Fibroblast of skin of abdomen (primary cell): ENCODE measurements around the gene RIN3.

Experiments
- DNase-seq: peaks from one replicate; pipeline ENCODE4 v3.0.0-alpha.2; 2013

The RIN3 gene

GRCh38 chr14:92693998-92694795, 180.6 kb downstream of the RIN3 start:
- no peak for DNase-seq

- DNase-seq: no peak
Observed at GRCh38 chr14:92694807-92695206, 181.2 kb downstream of the RIN3 start.

- no peak for DNase-seq
Observed at GRCh38 chr14:92695562-92695961, 182.0 kb downstream of the RIN3 start.

- no peak for DNase-seq
Observed at GRCh38 chr14:92696366-92696765, 182.8 kb downstream of the RIN3 start.

- DNase-seq: no peak
Observed at GRCh38 chr14:92698393-92698792, 184.8 kb downstream of the RIN3 start.

- no peak for DNase-seq
Observed at GRCh38 chr14:92701826-92702225, 188.2 kb downstream of the RIN3 start.

GRCh38 chr14:92702441-92702918, 188.9 kb downstream of the RIN3 start:
- DNase-seq: no peak

GRCh38 chr14:92703516-92703915, 189.9 kb downstream of the RIN3 start:
- DNase-seq: no peak

GRCh38 chr14:92704036-92704804, 190.6 kb downstream of the RIN3 start:
- no peak for DNase-seq

- DNase-seq: no peak
Observed at GRCh38 chr14:92704821-92705220, 191.2 kb downstream of the RIN3 start.

GRCh38 chr14:92706386-92706785, 192.8 kb downstream of the RIN3 start:
- DNase-seq: no peak

- no peak for DNase-seq
Observed at GRCh38 chr14:92709340-92710000, 195.9 kb downstream of the RIN3 start.

- no peak for DNase-seq
Observed at GRCh38 chr14:92710001-92710341, 196.4 kb downstream of the RIN3 start.

GRCh38 chr14:92711976-92712653, 198.5 kb downstream of the RIN3 start:
- no peak for DNase-seq

GRCh38 chr14:92712654-92713051, 199.1 kb downstream of the RIN3 start:
- no peak for DNase-seq

- DNase-seq: peak; percentile 55
Observed at GRCh38 chr14:92714739-92715307, 201.2 kb downstream of the RIN3 start.

GRCh38 chr14:92716131-92716530, 202.6 kb downstream of the RIN3 start:
- DNase-seq: no peak

GRCh38 chr14:92717571-92718042, 204.0 kb downstream of the RIN3 start:
- peak; percentile 39 for DNase-seq

GRCh38 chr14:92718664-92719063, 205.1 kb downstream of the RIN3 start:
- peak; percentile 78 for DNase-seq

GRCh38 chr14:92719421-92719820, 205.8 kb downstream of the RIN3 start:
- no peak for DNase-seq

- DNase-seq: no peak
Observed at GRCh38 chr14:92719890-92720323, 206.3 kb downstream of the RIN3 start.
